Caco-2 (cell line): ENCODE data around the gene SDHC. TPM values are rescaled to one million over a fixed set of nuclear protein-coding genes. Genes with fewer than 3 reads are reported as not detected.
A peak's percentile ranks its signal among the peaks of the same experiment; 100 is the strongest.
"Not testable (repeated sequence)": the region's sequence is repeated elsewhere in the genome, so short reads cannot be mapped to it uniquely, and the experiment has no call there.

ENCODE experiments used
- BruUV-seq: library from RNA; stranded (reverse); fragments of 400-500 nt; replicated peaks from 2 replicates; lab custom pipeline; 2021; lab: Mats Ljungman, UMichigan
- CTCF ChIA-PET: fragments of 300-600 bp; sonication (Branson Sonifier 250); formaldehyde crosslinking; loops from one replicate; lab custom pipeline; 2022; ENCODE audit warnings: antibody characterized with exemption; lab: Charles Lee
- POLR2A ChIA-PET: fragments of 300-600 bp; sonication (Branson Sonifier 250); formaldehyde crosslinking; loops from one replicate; lab custom pipeline; 2022; ENCODE audit warnings: antibody characterized with exemption; lab: Charles Lee
- DNase-seq, 2 experiments: peaks; one replicate each; pipeline versions ENCODE4 v3.0.0 to v3.0.0-alpha.2; 2020 to 2022
- H3K27me3 ChIP-seq: replicated peaks from 2 replicates; pipeline ENCODE4 v1.6.0; 2011; ENCODE audit warnings: low read length; ENCODE audit not compliant: control insufficient read depth, insufficient read depth
- H3K36me3 ChIP-seq: 2 replicates; pipeline ENCODE4 v1.5.1; 2011; ENCODE audit warnings: low read length; ENCODE audit not compliant: control insufficient read depth, insufficient read depth
- H3K4me1 ChIP-seq: fragments of 250-450 bp; sonication (Bioruptor Pico); 2 replicates; pipeline ENCODE4 v1.5.1; 2020; ENCODE audit warnings: mild to moderate bottlenecking
- H3K4me3 ChIP-seq: 2 replicates; pipeline ENCODE4 v1.5.1; 2011; ENCODE audit warnings: low read depth, mild to moderate bottlenecking, control low read depth, low read length
- H3K9me3 ChIP-seq: fragments of 250-450 bp; sonication (Bioruptor Pico); 2 replicates; pipeline ENCODE4 v1.5.1; 2020; ENCODE audit warnings: mild to moderate bottlenecking, moderate library complexity
- H3K27ac Mint-ChIP-seq: one replicate; pipeline ENCODE4 v1.8.0; 2022; ENCODE audit warnings: mixed read lengths; ENCODE audit not compliant: unreplicated experiment
- H3K27me3 Mint-ChIP-seq: one replicate; pipeline ENCODE4 v1.8.0; 2022; ENCODE audit warnings: mixed read lengths; ENCODE audit not compliant: insufficient read depth, unreplicated experiment
- H3K36me3 Mint-ChIP-seq: one replicate; pipeline ENCODE4 v1.8.0; 2022; ENCODE audit warnings: mild to moderate bottlenecking, mixed read lengths; ENCODE audit not compliant: insufficient read depth, unreplicated experiment
- H3K4me1 Mint-ChIP-seq: one replicate; pipeline ENCODE4 v1.8.0; 2022; ENCODE audit warnings: low read depth, mixed read lengths; ENCODE audit not compliant: unreplicated experiment
- H3K4me3 Mint-ChIP-seq: one replicate; pipeline ENCODE4 v1.8.0; 2022; ENCODE audit warnings: mild to moderate bottlenecking, moderate library complexity, mixed read lengths; ENCODE audit not compliant: unreplicated experiment
- H3K9me3 Mint-ChIP-seq: one replicate; pipeline ENCODE4 v1.8.0; 2022; ENCODE audit warnings: mixed read lengths; ENCODE audit not compliant: unreplicated experiment
- CTCF ChIP-seq, 2 experiments: fragments of 200-600 bp in 1 of 2; IDR thresholded peaks; 1 replicate in 1 of 2; 2 replicates in 1 of 2; pipeline versions ENCODE4 v1.5.1 to v1.8.0; 2011 to 2022; ENCODE audit warnings: antibody characterized with exemption in 1 of 2, control low read depth in 1 of 2, inconsistent platforms in 1 of 2, low read depth in 1 of 2, low read length in 1 of 2, mild to moderate bottlenecking in 1 of 2, moderate library complexity in 1 of 2; ENCODE audit not compliant: insufficient read depth in 1 of 2, severe bottlenecking in 1 of 2, unreplicated experiment in 1 of 2
- intact Hi-C: fragments of 100-400 bp; cut with micrococcal nuclease; formaldehyde crosslinking; loops from one replicate; pipeline ENCODE4 v1.10.0; 2022; ENCODE audit not compliant: unreplicated experiment
- total RNA-seq: library from RNA; stranded (reverse); gene quantifications from 2 replicates; pipeline ENCODE4 v1.2.3, GENCODE V29; 2022

The SDHC gene
- total RNA-seq, 1 experiment from 2014 or later: 261 TPM

GRCh38 chr1:161382214-161383019, 68.2 kb downstream of the SDHC start:
- H3K4me3 ChIP-seq: no peak overlapping the region

GRCh38 chr1:161388639-161389038, 74.5 kb downstream of the SDHC start:
- peak overlapping the region; percentile 96 for H3K27ac Mint-ChIP-seq
- H3K36me3 ChIP-seq: no peaks in the 10 kb centered on the region
- DNase-seq: no peak
- H3K4me1 Mint-ChIP-seq: no peaks in the 10 kb centered on the region
- no peaks in the 10 kb centered on the region for H3K27me3 ChIP-seq
- intact Hi-C loops: no loop called here
- peaks cover 4% of the 10 kb centered on the region; the same call in 1 of the 2 replicates for H3K4me1 ChIP-seq
- BruUV-seq: no TSS peak
- no peaks in the 10 kb centered on the region for H3K27me3 Mint-ChIP-seq
- no peaks in the 10 kb centered on the region for H3K9me3 Mint-ChIP-seq
- peaks cover 6% of the 10 kb centered on the region for H3K36me3 Mint-ChIP-seq
- H3K4me3 ChIP-seq: no peak overlapping the region
- no peak for TF ChIP-seq CTCF (IDR thresholded peaks at IDR 0.05; ENCODE audit: insufficient read depth in 1 of 2, low read depth in 1 of 2, low read length in 1 of 2, severe bottlenecking in 1 of 2, unreplicated experiment in 1 of 2)
- ChIA-PET POLR2A (interaction anchor here (1.7 kb wide), 1 partner anchor 163 kb away, joined by 16 read pairs; the partner anchor contains the start of gene TOMM40L), CTCF (interaction anchor here (1.5 kb wide), 1 partner anchor 163 kb away, joined by 6 read pairs; the partner anchor contains the start of gene TOMM40L)
- peak overlapping the region; percentile 97 for H3K4me3 Mint-ChIP-seq
- no peaks in the 10 kb centered on the region for H3K9me3 ChIP-seq

More at GRCh38 chr1:161382214-161383019, 68.2 kb downstream of the SDHC start:
- POLR2A ChIA-PET: interaction anchor here (1.0 kb wide), 1 partner anchor 157 kb away, joined by 3 read pairs; the partner anchor contains the start of gene TOMM40L
- Mint-ChIP-seq H3K4me1 (no peaks in the 10 kb centered on the region), H3K4me3 (no peak overlapping the region), H3K27me3 (no peaks in the 10 kb centered on the region), H3K36me3 (no peaks in the 10 kb centered on the region), H3K27ac (no peak overlapping the region), H3K9me3 (no peaks in the 10 kb centered on the region)
- H3K4me1 ChIP-seq: peaks cover 8% of the 10 kb centered on the region; the same call in 1 of the 2 replicates
- peak in 1 of 2 experiments; percentile 45 for DNase-seq
- H3K9me3 ChIP-seq: no peaks in the 10 kb centered on the region
- no peaks in the 10 kb centered on the region for H3K36me3 ChIP-seq
- H3K27me3 ChIP-seq: no peaks in the 10 kb centered on the region
- CTCF ChIA-PET: interaction anchor here (0.6 to 3.3 kb wide), 11 partner anchors 15 to 519 kb away, joined by 3 to 29 read pairs (median 5); partner anchors contain the start of genes APOA2, NDUFS2, PPOX and TOMM40L
- peak; percentile 43 to 54 for TF ChIP-seq CTCF (IDR thresholded peaks at IDR 0.05; ENCODE audit: insufficient read depth in 1 of 2, low read depth in 1 of 2, low read length in 1 of 2, severe bottlenecking in 1 of 2, unreplicated experiment in 1 of 2)
- intact Hi-C loops: loop anchor here (1.0 kb wide), 2 partner anchors 190 to 202 kb away; no protein-coding TSS in a partner anchor
- BruUV-seq: no TSS peak

- BruUV-seq, H3K9me3 Mint-ChIP-seq, H3K27me3 Mint-ChIP-seq, intact Hi-C loops, H3K9me3 ChIP-seq, H3K36me3 ChIP-seq, H3K4me1 ChIP-seq, DNase-seq, H3K4me1 Mint-ChIP-seq, H3K36me3 Mint-ChIP-seq, H3K27me3 ChIP-seq: not testable (repeated sequence)
- peak overlapping the region; percentile 97 for H3K4me3 Mint-ChIP-seq
- peak overlapping the region; percentile 97 for H3K4me3 ChIP-seq
- peak overlapping the region; percentile 96 for H3K27ac Mint-ChIP-seq
- ChIA-PET POLR2A (interaction anchor here (0.6 to 1.7 kb wide), 5 partner anchors 48 to 187 kb away, joined by 3 to 16 read pairs (median 5); partner anchors contain the start of genes NDUFS2, SDHC and TOMM40L), CTCF (interaction anchor here (0.7 to 1.5 kb wide), 6 partner anchors 8 to 272 kb away, joined by 3 to 8 read pairs (median 4); partner anchors contain the start of genes NDUFS2, NIT1, PFDN2 and PPOX)
Measured at GRCh38 chr1:161389158-161389557, 75.0 kb downstream of the SDHC start.
